Progenitor cell of endocrine pancreas (in vitro differentiated cells): ENCODE measurements around the gene RASGRP3. TPM values are rescaled to one million over a fixed set of nuclear protein-coding genes. Genes with fewer than 3 reads are reported as not detected.

Experiments
- DNase-seq: peaks from one replicate; pipeline ENCODE4 v3.0.0; 2021; ENCODE audit warnings: low spot score; ENCODE audit not compliant: unreplicated experiment
- H3K27ac Mint-ChIP-seq: 2 replicates; pipeline ENCODE4 v1.8.0; 2021; ENCODE audit warnings: mild to moderate bottlenecking, moderate library complexity, mixed read lengths
- H3K27me3 Mint-ChIP-seq: 2 replicates; pipeline ENCODE4 v1.8.0; 2021; ENCODE audit warnings: mixed read lengths
- H3K36me3 Mint-ChIP-seq: 2 replicates; pipeline ENCODE4 v1.8.0; 2022; ENCODE audit warnings: mixed read lengths; ENCODE audit not compliant: insufficient read depth
- H3K4me1 Mint-ChIP-seq: 2 replicates; pipeline ENCODE4 v1.8.0; 2021; ENCODE audit warnings: low read depth, mixed read lengths
- H3K4me3 Mint-ChIP-seq: 2 replicates; pipeline ENCODE4 v1.8.0; 2021; ENCODE audit warnings: low read depth, mild to moderate bottlenecking, moderate library complexity, mixed read lengths
- H3K9me3 Mint-ChIP-seq: 2 replicates; pipeline ENCODE4 v1.8.0; 2021; ENCODE audit warnings: low read depth, mixed read lengths
- CTCF ChIP-seq: fragments of 200-600 bp; sonication (generic); IDR thresholded peaks from one replicate; pipeline ENCODE4 v1.5.0; 2021; ENCODE audit warnings: antibody characterized with exemption, mild to moderate bottlenecking; ENCODE audit not compliant: unreplicated experiment
- total RNA-seq: library from RNA; stranded (reverse); gene quantifications from 2 replicates; pipeline ENCODE4 v1.2.1, GENCODE V29; 2021

Gene RASGRP3
- total RNA-seq, 1 donor from 2014 or later: not detected

DNA sequence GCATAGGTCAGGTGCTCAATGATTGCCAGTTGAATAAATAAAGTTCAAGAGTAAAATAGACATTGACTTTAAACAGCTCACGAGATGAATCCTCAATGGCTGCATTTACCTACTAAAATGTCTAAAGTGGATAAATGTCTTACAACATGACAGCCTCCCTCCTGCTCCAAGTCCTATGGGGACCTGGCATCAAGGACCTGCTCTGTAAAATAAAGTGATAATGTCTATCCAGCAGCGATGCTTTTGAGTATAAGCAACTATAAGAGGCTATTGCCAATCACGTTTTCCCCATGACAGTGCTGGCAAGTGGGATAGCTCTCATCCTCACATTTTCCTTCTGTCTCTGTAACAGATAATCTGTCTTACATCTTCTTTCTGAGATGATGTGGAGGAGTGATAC, 37.0 kb downstream of the RASGRP3 start:
- Mint-ChIP-seq H3K4me1 (peaks cover 8% of the 10 kb centered on the region), H3K4me3 (no peak overlapping the region), H3K36me3 (no peaks in the 10 kb centered on the region)

DNA sequence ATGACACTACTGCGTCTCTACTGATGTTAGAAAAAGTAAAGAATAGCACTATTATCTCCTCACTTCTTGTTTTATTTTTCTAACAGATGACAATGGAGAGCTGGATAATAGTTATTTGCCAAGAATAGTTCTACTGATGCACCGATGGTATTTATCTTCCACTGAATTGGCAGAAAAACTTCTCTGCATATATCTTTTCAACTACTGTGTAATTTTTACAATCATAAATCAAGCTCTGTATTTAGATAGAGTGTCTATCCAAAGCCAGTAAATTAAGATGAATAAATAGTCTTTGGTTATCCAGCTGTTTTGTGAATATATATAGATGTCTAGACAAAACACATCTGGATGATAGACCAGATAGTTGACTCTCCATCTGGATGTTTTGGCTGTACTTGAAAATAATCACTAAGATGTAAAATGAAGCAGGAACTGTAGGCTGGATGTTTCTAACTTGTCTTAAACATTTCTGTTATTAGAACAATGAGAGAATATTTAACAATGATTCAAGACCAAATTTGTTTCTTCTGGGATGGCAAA, 40.1 kb downstream of the RASGRP3 start:
- Mint-ChIP-seq H3K4me1 (peaks cover 3% of the 10 kb centered on the region), H3K27ac (no peak overlapping the region), H3K36me3 (no peaks in the 10 kb centered on the region), H3K27me3 (no peaks in the 10 kb centered on the region), H3K9me3 (no peaks in the 10 kb centered on the region), H3K4me3 (no peak overlapping the region)
- no peak for DNase-seq
- no peak for TF ChIP-seq CTCF

More for the DNA sequence above, 37.0 kb downstream of the RASGRP3 start:
- no peak for DNase-seq
- no peak for TF ChIP-seq CTCF
- H3K27me3 Mint-ChIP-seq: no peaks in the 10 kb centered on the region
- no peak overlapping the region for H3K27ac Mint-ChIP-seq
- no peaks in the 10 kb centered on the region for H3K9me3 Mint-ChIP-seq

DNA sequence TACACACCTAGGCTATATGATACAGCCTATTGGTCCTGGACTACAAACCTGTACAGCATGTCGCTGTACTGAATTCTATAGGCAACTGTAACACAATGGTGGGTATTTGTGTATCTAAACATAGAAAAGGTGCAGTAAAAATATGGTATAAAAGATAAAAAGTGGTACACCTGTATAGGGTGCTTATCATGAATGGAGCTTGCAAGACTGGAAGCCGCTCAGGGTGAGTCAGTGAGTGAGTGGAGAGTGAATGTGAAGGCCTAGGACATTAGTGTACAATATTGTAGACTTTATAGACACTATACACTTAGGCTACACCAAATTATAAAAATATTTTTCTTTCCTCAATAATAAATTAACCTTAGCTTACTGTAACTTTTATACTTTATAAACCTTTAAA, 41.8 kb downstream of the RASGRP3 start:
- no peak for TF ChIP-seq CTCF
- H3K9me3 Mint-ChIP-seq: no peaks in the 10 kb centered on the region
- no peaks in the 10 kb centered on the region for H3K4me1 Mint-ChIP-seq
- no peak overlapping the region for H3K4me3 Mint-ChIP-seq
- H3K27me3 Mint-ChIP-seq: no peaks in the 10 kb centered on the region
- DNase-seq: no peak
- H3K27ac Mint-ChIP-seq: no peak overlapping the region
- no peaks in the 10 kb centered on the region for H3K36me3 Mint-ChIP-seq

DNA sequence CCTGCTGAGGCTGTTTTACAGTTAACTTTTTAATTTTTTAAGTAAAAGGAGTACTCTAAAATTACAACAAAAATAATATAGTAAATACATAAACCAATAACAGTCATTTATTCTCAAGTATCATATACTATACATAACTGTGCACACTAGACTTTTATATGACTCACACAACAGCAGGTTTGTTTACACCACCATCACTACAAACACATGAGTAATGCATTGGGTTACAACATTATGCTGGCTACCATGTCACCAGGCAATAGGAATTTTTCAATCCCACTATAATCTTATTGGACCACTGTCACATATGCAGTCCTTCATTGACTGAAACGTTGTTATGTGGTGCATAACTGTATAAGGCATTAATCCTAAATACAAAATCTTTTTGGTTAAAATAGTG, 42.5 kb downstream of the RASGRP3 start:
- no peaks in the 10 kb centered on the region for H3K27me3 Mint-ChIP-seq
- no peak for DNase-seq
- H3K27ac Mint-ChIP-seq: no peak overlapping the region
- no peaks in the 10 kb centered on the region for H3K36me3 Mint-ChIP-seq
- no peak overlapping the region for H3K4me3 Mint-ChIP-seq
- H3K4me1 Mint-ChIP-seq: no peaks in the 10 kb centered on the region
- TF ChIP-seq CTCF: no peak
- H3K9me3 Mint-ChIP-seq: no peaks in the 10 kb centered on the region

DNA sequence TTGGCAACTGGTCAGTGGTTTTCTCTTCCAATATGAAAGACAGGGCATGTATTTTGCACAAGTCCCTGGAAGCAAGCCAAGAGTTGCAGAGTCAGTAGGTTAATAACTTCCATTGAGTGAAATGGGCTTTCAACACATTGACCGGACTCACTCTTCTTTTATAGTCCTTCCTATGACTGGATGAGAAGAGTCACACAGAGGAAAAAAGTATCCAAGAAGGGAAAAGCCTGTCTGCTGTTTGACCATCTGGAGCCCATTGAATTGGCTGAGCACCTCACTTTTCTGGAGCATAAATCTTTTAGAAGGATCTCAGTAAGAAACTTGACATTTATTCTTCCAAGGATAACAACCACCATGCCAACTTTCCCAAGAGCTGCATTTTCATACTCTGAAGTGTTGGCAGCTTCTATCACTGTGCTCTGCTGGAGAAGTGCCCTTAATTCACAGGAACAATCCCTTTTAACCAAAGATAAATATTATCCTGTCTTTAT, 45.4 kb downstream of the RASGRP3 start:
- Mint-ChIP-seq H3K4me3 (no peak overlapping the region), H3K36me3 (no peaks in the 10 kb centered on the region), H3K9me3 (no peaks in the 10 kb centered on the region), H3K27me3 (no peaks in the 10 kb centered on the region), H3K4me1 (no peaks in the 10 kb centered on the region), H3K27ac (no peak overlapping the region)
- TF ChIP-seq CTCF: no peak
- DNase-seq: no peak
